KMS-11 (cell line): ENCODE results near the gene BOD1L2.

ENCODE experiments used
- H2AFZ ChIP-seq: fragments of 200-600 bp; sonication (generic); 2 replicates; pipeline ENCODE4 v1.6.1; 2016; ENCODE audit warnings: antibody characterized with exemption, mixed run types, low read depth
- H3K27ac ChIP-seq: fragments of 200-600 bp; sonication (generic); 2 replicates; pipeline ENCODE4 v1.6.1; 2016; ENCODE audit warnings: mild to moderate bottlenecking, mixed run types
- H3K27me3 ChIP-seq: fragments of 200-600 bp; sonication (generic); 2 replicates; pipeline ENCODE4 v1.6.1; 2017; ENCODE audit warnings: mild to moderate bottlenecking, low read depth, mixed run types, moderate library complexity; ENCODE audit not compliant: insufficient read depth
- H3K36me3 ChIP-seq: fragments of 200-600 bp; sonication (generic); 2 replicates; pipeline ENCODE4 v1.6.1; 2017; ENCODE audit warnings: mild to moderate bottlenecking, mixed run types; ENCODE audit not compliant: insufficient read depth
- H3K4me1 ChIP-seq: fragments of 200-600 bp; sonication (generic); 2 replicates; pipeline ENCODE4 v1.6.1; 2016; ENCODE audit warnings: mild to moderate bottlenecking, low read depth, mixed run types; ENCODE audit not compliant: poor library complexity, severe bottlenecking
- H3K4me2 ChIP-seq: fragments of 200-600 bp; sonication (generic); 2 replicates; pipeline ENCODE4 v1.7.0; 2016; ENCODE audit warnings: mild to moderate bottlenecking, mixed run types
- H3K4me3 ChIP-seq: fragments of 200-600 bp; sonication (generic); IDR thresholded peaks from 2 replicates; pipeline ENCODE4 v1.6.1; 2017; ENCODE audit warnings: low read depth, low read length, mixed read lengths; ENCODE audit not compliant: insufficient read depth
- H3K79me2 ChIP-seq: fragments of 200-600 bp; sonication (generic); 2 replicates; pipeline ENCODE4 v1.6.1; 2016; ENCODE audit warnings: low read depth, mixed run types; ENCODE audit not compliant: insufficient read depth
- H3K9ac ChIP-seq: fragments of 200-600 bp; sonication (generic); 2 replicates; pipeline ENCODE4 v1.6.1; 2016; ENCODE audit warnings: mild to moderate bottlenecking, mixed run types
- H4K20me1 ChIP-seq: fragments of 200-600 bp; sonication (generic); 2 replicates; pipeline ENCODE4 v1.6.1; 2016; ENCODE audit warnings: mild to moderate bottlenecking, mixed run types; ENCODE audit not compliant: insufficient read depth
- CTCF ChIP-seq: fragments of 200-600 bp; sonication (generic); conservative IDR thresholded peaks from 2 replicates; pipeline ENCODE4 v1.6.1; 2017; ENCODE audit warnings: low read depth, mild to moderate bottlenecking, antibody characterized with exemption, low read length, moderate library complexity, mixed read lengths

BOD1L2 gene

DNA sequence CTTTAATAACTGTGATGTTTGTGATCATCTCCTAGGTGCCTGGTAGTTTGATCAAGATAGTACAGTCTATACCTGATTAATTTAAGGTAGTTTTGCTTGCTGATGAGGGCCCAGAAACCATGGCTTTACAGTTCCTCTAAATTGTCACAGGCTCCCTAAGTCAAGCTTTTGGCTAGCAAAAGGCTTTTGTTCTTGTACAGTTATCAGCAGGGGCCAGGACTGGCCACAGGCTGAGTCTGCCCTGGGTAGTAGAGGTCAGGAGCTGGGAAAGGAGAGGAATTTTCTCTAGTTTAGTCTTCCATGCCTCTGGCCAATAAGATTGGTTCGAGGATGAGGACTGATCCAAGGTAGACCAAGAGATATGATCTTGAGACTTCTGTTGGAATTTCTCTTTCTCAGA is 3.6 kb upstream of the BOD1L2 start:
- no peak overlapping the region for H3K4me2 ChIP-seq
- H4K20me1 ChIP-seq: no peaks in the 10 kb centered on the region
- TF ChIP-seq CTCF: no peak
- no peaks in the 10 kb centered on the region for H3K27me3 ChIP-seq
- no peaks in the 10 kb centered on the region for H3K79me2 ChIP-seq
- no peak overlapping the region for H2AFZ ChIP-seq
- no peaks in the 10 kb centered on the region for H3K4me1 ChIP-seq
- H3K27ac ChIP-seq: no peak overlapping the region
- no peaks in the 10 kb centered on the region for H3K36me3 ChIP-seq
- H3K4me3 ChIP-seq: no peak overlapping the region
- H3K9ac ChIP-seq: no peak overlapping the region

DNA sequence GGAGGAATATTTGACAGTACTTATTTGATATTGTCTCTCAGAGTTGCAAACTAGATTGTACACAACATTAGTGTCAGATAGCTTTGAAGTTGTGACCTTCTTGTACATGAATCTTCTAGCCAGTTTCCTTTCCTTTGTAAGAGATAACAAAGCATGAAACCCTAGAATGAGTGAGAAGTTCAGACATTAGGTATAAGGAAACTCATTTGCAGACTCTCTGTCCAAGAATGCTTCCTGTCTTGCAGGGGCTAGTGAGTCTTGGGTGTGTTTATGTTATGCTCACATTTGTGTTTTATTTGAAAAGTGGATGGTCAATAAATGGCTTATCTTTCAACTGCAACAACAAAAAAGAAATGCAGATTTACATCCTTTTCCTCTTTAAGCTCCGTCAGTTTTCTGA is 1.4 kb downstream of the BOD1L2 start:
- Histone ChIP-seq H3K4me3 (no peak overlapping the region), H3K4me1 (no peaks in the 10 kb centered on the region), H4K20me1 (no peaks in the 10 kb centered on the region), H3K27me3 (no peaks in the 10 kb centered on the region), H2AFZ (no peak overlapping the region), H3K9ac (no peak overlapping the region), H3K36me3 (no peaks in the 10 kb centered on the region), H3K4me2 (no peak overlapping the region), H3K79me2 (no peaks in the 10 kb centered on the region), H3K27ac (no peak overlapping the region)
- TF ChIP-seq CTCF: no peak

DNA sequence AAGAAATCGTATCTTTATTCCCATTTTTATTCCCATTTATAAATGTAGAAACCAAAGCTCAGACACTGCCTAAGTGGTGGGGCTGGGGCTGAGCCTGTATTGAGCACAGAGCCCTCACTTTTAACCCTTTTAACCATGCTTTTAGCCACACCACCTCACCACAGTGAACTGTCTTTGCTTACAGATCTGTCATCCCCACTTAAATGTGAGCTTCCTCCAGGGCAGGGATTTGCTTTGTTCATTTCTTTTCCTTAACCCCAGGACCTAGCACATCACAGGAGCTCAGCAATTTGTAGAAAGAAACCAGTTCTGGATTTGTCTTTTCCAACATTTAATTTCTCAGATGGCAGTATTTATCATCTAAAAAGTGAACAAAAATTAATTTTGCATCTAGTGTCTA is 2.2 kb downstream of the BOD1L2 start:
- H2AFZ ChIP-seq: no peak overlapping the region
- no peak overlapping the region for H3K27ac ChIP-seq
- H4K20me1 ChIP-seq: no peaks in the 10 kb centered on the region
- no peaks in the 10 kb centered on the region for H3K4me1 ChIP-seq
- H3K36me3 ChIP-seq: no peaks in the 10 kb centered on the region
- H3K4me3 ChIP-seq: no peak overlapping the region
- H3K9ac ChIP-seq: no peak overlapping the region
- no peak for TF ChIP-seq CTCF
- no peaks in the 10 kb centered on the region for H3K79me2 ChIP-seq
- H3K4me2 ChIP-seq: no peak overlapping the region
- no peaks in the 10 kb centered on the region for H3K27me3 ChIP-seq

DNA sequence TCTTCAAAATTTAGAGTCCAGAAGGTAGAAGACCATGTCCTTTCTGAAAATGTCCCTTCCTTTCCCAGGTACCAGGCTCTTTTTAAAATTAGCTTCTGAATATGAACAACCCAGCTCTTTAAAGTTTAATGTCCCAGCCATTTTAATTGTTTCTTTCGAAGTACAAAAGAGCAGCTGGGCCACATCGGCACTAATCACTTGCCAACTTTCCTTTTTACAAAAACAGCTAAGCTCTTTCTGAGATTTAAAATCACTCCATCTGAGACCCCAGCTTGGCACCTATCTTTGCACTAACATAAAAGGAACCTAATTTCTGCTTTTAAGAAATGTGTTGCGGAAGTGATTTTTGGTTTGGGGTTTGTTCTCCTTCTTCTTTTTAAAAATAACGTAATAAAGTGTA is 2.6 kb downstream of the BOD1L2 start:
- Histone ChIP-seq H3K27ac (no peak overlapping the region), H4K20me1 (no peaks in the 10 kb centered on the region), H3K4me1 (no peaks in the 10 kb centered on the region), H3K9ac (no peak overlapping the region), H3K27me3 (no peaks in the 10 kb centered on the region), H3K79me2 (no peaks in the 10 kb centered on the region), H3K36me3 (no peaks in the 10 kb centered on the region), H3K4me3 (no peak overlapping the region), H2AFZ (no peak overlapping the region), H3K4me2 (no peak overlapping the region)
- TF ChIP-seq CTCF: no peak

DNA sequence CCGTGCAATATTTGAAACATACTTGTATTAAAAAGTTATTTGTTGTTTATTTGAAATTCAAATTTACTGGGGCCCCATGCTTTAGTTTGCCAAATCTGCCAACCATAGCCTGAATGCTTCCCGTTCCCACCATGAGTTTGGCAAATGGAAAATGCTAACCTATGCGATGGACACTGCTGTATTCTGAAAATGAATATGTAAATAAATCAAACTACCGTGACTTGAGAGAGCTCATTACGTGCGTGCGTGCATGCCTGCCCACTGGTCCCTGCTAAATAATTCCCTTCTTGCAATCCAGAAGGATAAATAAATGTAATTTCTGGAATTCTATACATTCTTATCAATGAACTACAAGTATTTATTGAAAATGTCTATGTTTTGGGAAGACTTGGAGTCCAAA is 3.2 kb downstream of the BOD1L2 start:
- H3K36me3 ChIP-seq: no peaks in the 10 kb centered on the region
- H3K4me1 ChIP-seq: no peaks in the 10 kb centered on the region
- H4K20me1 ChIP-seq: no peaks in the 10 kb centered on the region
- H2AFZ ChIP-seq: no peak overlapping the region
- TF ChIP-seq CTCF: no peak
- no peaks in the 10 kb centered on the region for H3K79me2 ChIP-seq
- no peaks in the 10 kb centered on the region for H3K27me3 ChIP-seq
- no peak overlapping the region for H3K4me2 ChIP-seq
- H3K27ac ChIP-seq: no peak overlapping the region
- H3K4me3 ChIP-seq: no peak overlapping the region
- no peak overlapping the region for H3K9ac ChIP-seq
